Measurements from ENCODE around the gene TRIM66.

TRIM66 gene

GRCh38 chr11:8605971-8606563 is 76.4 kb downstream of the TRIM66 start:
- no peak for TF ChIP-seq SUZ12 (IDR thresholded peaks at IDR 0.05; ENCODE audit: extremely low read depth, insufficient read depth, insufficient read length)
- TF ChIP-seq ZNF274 (IDR thresholded peaks at IDR 0.05; ENCODE audit: low read depth, low read length): no peak
- TF ChIP-seq YY1 (IDR thresholded peaks at IDR 0.05; ENCODE audit: insufficient read depth, insufficient read length): no peak
- no peaks in the 10 kb centered on the region for H3K27me3 ChIP-seq (ENCODE audit: insufficient read depth, insufficient read length)
- no peak overlapping the region for H3K4me3 ChIP-seq (ENCODE audit: insufficient read length, low read depth)
- no peaks in the 10 kb centered on the region for H3K4me1 ChIP-seq (ENCODE audit: insufficient read depth, insufficient read length)
- no peak for DNase-seq (ENCODE audit: low read depth, low spot score)
- no peaks in the 10 kb centered on the region for H3K36me3 ChIP-seq (ENCODE audit: insufficient read depth, insufficient read length, low read length)
- no peaks in the 10 kb centered on the region for H3K9me3 ChIP-seq (ENCODE audit: insufficient read depth, low read length)
- no peak overlapping the region for H3K9ac ChIP-seq (ENCODE audit: insufficient read length, low read depth)

- no peak overlapping the region for H3K9ac ChIP-seq (ENCODE audit: insufficient read length, low read depth)
- H3K4me1 ChIP-seq (ENCODE audit: insufficient read depth, insufficient read length): no peaks in the 10 kb centered on the region
- no peak overlapping the region for H3K4me3 ChIP-seq (ENCODE audit: insufficient read length, low read depth)
- no peaks in the 10 kb centered on the region for H3K27me3 ChIP-seq (ENCODE audit: insufficient read depth, insufficient read length)
- no peaks in the 10 kb centered on the region for H3K9me3 ChIP-seq (ENCODE audit: insufficient read depth, low read length)
- DNase-seq (ENCODE audit: low read depth, low spot score): peak; percentile 42
- TF ChIP-seq YY1 (IDR thresholded peaks at IDR 0.05; ENCODE audit: insufficient read depth, insufficient read length): no peak
- no peak for TF ChIP-seq SUZ12 (IDR thresholded peaks at IDR 0.05; ENCODE audit: extremely low read depth, insufficient read depth, insufficient read length)
- TF ChIP-seq ZNF274 (IDR thresholded peaks at IDR 0.05; ENCODE audit: low read depth, low read length): no peak
- no peaks in the 10 kb centered on the region for H3K36me3 ChIP-seq (ENCODE audit: insufficient read depth, insufficient read length, low read length)
Observed at GRCh38 chr11:8604078-8604723, 78.3 kb downstream of the TRIM66 start.

- DNase-seq (ENCODE audit: low read depth, low spot score): no peak
Observed at GRCh38 chr11:8603696-8604077, 78.8 kb downstream of the TRIM66 start.

GRCh38 chr11:8601376-8602133 is 80.9 kb downstream of the TRIM66 start:
- Histone ChIP-seq H3K9me3 (ENCODE audit: insufficient read depth, low read length) (no peaks in the 10 kb centered on the region), H3K4me3 (ENCODE audit: insufficient read length, low read depth) (no peak overlapping the region), H3K9ac (ENCODE audit: insufficient read length, low read depth) (no peak overlapping the region), H3K27me3 (ENCODE audit: insufficient read depth, insufficient read length) (no peaks in the 10 kb centered on the region), H3K4me1 (ENCODE audit: insufficient read depth, insufficient read length) (no peaks in the 10 kb centered on the region), H3K36me3 (ENCODE audit: insufficient read depth, insufficient read length, low read length) (no peaks in the 10 kb centered on the region)
- TF ChIP-seq ZNF274 (IDR thresholded peaks at IDR 0.05; ENCODE audit: low read depth, low read length): no peak
- no peak for TF ChIP-seq SUZ12 (IDR thresholded peaks at IDR 0.05; ENCODE audit: extremely low read depth, insufficient read depth, insufficient read length)
- TF ChIP-seq YY1 (IDR thresholded peaks at IDR 0.05; ENCODE audit: insufficient read depth, insufficient read length): no peak
- DNase-seq (ENCODE audit: low read depth, low spot score): no peak

More at GRCh38 chr11:8603696-8604077, 78.8 kb downstream of the TRIM66 start:
- no peak overlapping the region for H3K9ac ChIP-seq (ENCODE audit: insufficient read length, low read depth)
- H3K9me3 ChIP-seq (ENCODE audit: insufficient read depth, low read length): no peaks in the 10 kb centered on the region
- H3K36me3 ChIP-seq (ENCODE audit: insufficient read depth, insufficient read length, low read length): no peaks in the 10 kb centered on the region
- TF ChIP-seq SUZ12 (IDR thresholded peaks at IDR 0.05; ENCODE audit: extremely low read depth, insufficient read depth, insufficient read length): no peak
- H3K27me3 ChIP-seq (ENCODE audit: insufficient read depth, insufficient read length): no peaks in the 10 kb centered on the region
- H3K4me1 ChIP-seq (ENCODE audit: insufficient read depth, insufficient read length): no peaks in the 10 kb centered on the region
- H3K4me3 ChIP-seq (ENCODE audit: insufficient read length, low read depth): no peak overlapping the region

- no peaks in the 10 kb centered on the region for H3K4me1 ChIP-seq (ENCODE audit: insufficient read depth, insufficient read length)
- H3K9ac ChIP-seq (ENCODE audit: insufficient read length, low read depth): no peak overlapping the region
- DNase-seq (ENCODE audit: low read depth, low spot score): no peak
- no peak overlapping the region for H3K4me3 ChIP-seq (ENCODE audit: insufficient read length, low read depth)
- no peak for TF ChIP-seq YY1 (IDR thresholded peaks at IDR 0.05; ENCODE audit: insufficient read depth, insufficient read length)
- TF ChIP-seq SUZ12 (IDR thresholded peaks at IDR 0.05; ENCODE audit: extremely low read depth, insufficient read depth, insufficient read length): no peak
- TF ChIP-seq ZNF274 (IDR thresholded peaks at IDR 0.05; ENCODE audit: low read depth, low read length): no peak
- no peaks in the 10 kb centered on the region for H3K36me3 ChIP-seq (ENCODE audit: insufficient read depth, insufficient read length, low read length)
- no peaks in the 10 kb centered on the region for H3K9me3 ChIP-seq (ENCODE audit: insufficient read depth, low read length)
- H3K27me3 ChIP-seq (ENCODE audit: insufficient read depth, insufficient read length): no peaks in the 10 kb centered on the region
Observed at GRCh38 chr11:8598506-8598905, 84.0 kb downstream of the TRIM66 start.

GRCh38 chr11:8597182-8597581 is 85.3 kb downstream of the TRIM66 start:
- no peaks in the 10 kb centered on the region for H3K9me3 ChIP-seq (ENCODE audit: insufficient read depth, low read length)
- H3K4me3 ChIP-seq (ENCODE audit: insufficient read length, low read depth): no peak overlapping the region
- no peak for DNase-seq (ENCODE audit: low read depth, low spot score)
- no peak overlapping the region for H3K9ac ChIP-seq (ENCODE audit: insufficient read length, low read depth)
- no peaks in the 10 kb centered on the region for H3K4me1 ChIP-seq (ENCODE audit: insufficient read depth, insufficient read length)
- TF ChIP-seq SUZ12 (IDR thresholded peaks at IDR 0.05; ENCODE audit: extremely low read depth, insufficient read depth, insufficient read length) (no peak), ZNF274 (IDR thresholded peaks at IDR 0.05; ENCODE audit: low read depth, low read length) (no peak), YY1 (IDR thresholded peaks at IDR 0.05; ENCODE audit: insufficient read depth, insufficient read length) (no peak)
- no peaks in the 10 kb centered on the region for H3K36me3 ChIP-seq (ENCODE audit: insufficient read depth, insufficient read length, low read length)
- no peaks in the 10 kb centered on the region for H3K27me3 ChIP-seq (ENCODE audit: insufficient read depth, insufficient read length)

GRCh38 chr11:8596504-8597046 is 85.9 kb downstream of the TRIM66 start:
- H3K9ac ChIP-seq (ENCODE audit: insufficient read length, low read depth): no peak overlapping the region

More at GRCh38 chr11:8596504-8597046, 85.9 kb downstream of the TRIM66 start:
- TF ChIP-seq ZNF274 (IDR thresholded peaks at IDR 0.05; ENCODE audit: low read depth, low read length): no peak
- no peak for TF ChIP-seq YY1 (IDR thresholded peaks at IDR 0.05; ENCODE audit: insufficient read depth, insufficient read length)
- TF ChIP-seq SUZ12 (IDR thresholded peaks at IDR 0.05; ENCODE audit: extremely low read depth, insufficient read depth, insufficient read length): no peak
- Histone ChIP-seq H3K4me3 (ENCODE audit: insufficient read length, low read depth) (no peak overlapping the region), H3K4me1 (ENCODE audit: insufficient read depth, insufficient read length) (no peaks in the 10 kb centered on the region), H3K27me3 (ENCODE audit: insufficient read depth, insufficient read length) (no peaks in the 10 kb centered on the region), H3K9me3 (ENCODE audit: insufficient read depth, low read length) (no peaks in the 10 kb centered on the region), H3K36me3 (ENCODE audit: insufficient read depth, insufficient read length, low read length) (no peaks in the 10 kb centered on the region)
- no peak for DNase-seq (ENCODE audit: low read depth, low spot score)
